ENCODE results near the gene AMELX. TPM values are rescaled to one million over a fixed set of nuclear protein-coding genes. Genes with fewer than 3 reads are reported as not detected.
A peak's percentile ranks its signal among the peaks of the same experiment; 100 is the strongest.

AMELX gene
- total RNA-seq, 1 donor from 2014 or later, result not detected

GRCh38 chrX:11269996-11270395, 23.2 kb upstream of the AMELX start:
- H3K4me3 Mint-ChIP-seq (ENCODE audit: unreplicated experiment), result no peak overlapping the region
- Histone ChIP-seq H3K27ac (ENCODE audit: low read depth, low read length) (no peak overlapping the region), H4K20me1 (ENCODE audit: insufficient read depth, low read length) (no peaks in the 10 kb centered on the region), H3K9me3 (ENCODE audit: insufficient read depth, low read depth, low read length) (no peaks in the 10 kb centered on the region), H3K36me3 (ENCODE audit: insufficient read depth, low read length) (no peaks in the 10 kb centered on the region), H2AFZ (ENCODE audit: low read depth, low read length) (no peak overlapping the region), H3K9ac (ENCODE audit: low read length) (no peak overlapping the region), H3K4me3 (ENCODE audit: insufficient read depth, low read depth, low read length) (no peak overlapping the region), H3K27me3 (ENCODE audit: insufficient read depth, low read length) (no peaks in the 10 kb centered on the region), H3K4me2 (ENCODE audit: low read length) (no peak overlapping the region), H3K4me1 (ENCODE audit: insufficient read depth, low read length) (peaks cover 8% of the 10 kb centered on the region), H3K79me2 (ENCODE audit: insufficient read depth, low read length) (no peaks in the 10 kb centered on the region)
- DNase-seq (ENCODE audit: low read depth) (no peak), FAIRE-seq (no peak)
- H3K27ac Mint-ChIP-seq (ENCODE audit: unreplicated experiment), result no peak overlapping the region
- peaks cover 13% of the 10 kb centered on the region for H3K4me1 Mint-ChIP-seq (ENCODE audit: low read depth, unreplicated experiment)
- H3K27me3 Mint-ChIP-seq (ENCODE audit: low read depth, unreplicated experiment), result no peaks in the 10 kb centered on the region
- H3K36me3 Mint-ChIP-seq (ENCODE audit: low read depth, unreplicated experiment), result no peaks in the 10 kb centered on the region
- H3K9me3 Mint-ChIP-seq (ENCODE audit: unreplicated experiment), result no peaks in the 10 kb centered on the region
- TF ChIP-seq EZH2 (IDR thresholded peaks at IDR 0.05; ENCODE audit: insufficient read depth, low read length) (no peak), CTCF (IDR thresholded peaks at IDR 0.05; ENCODE audit: insufficient read depth, low read depth, low read length) (no peak)

- no peaks in the 10 kb centered on the region for H3K36me3 ChIP-seq (ENCODE audit: insufficient read depth, low read length)
- no peaks in the 10 kb centered on the region for H3K79me2 ChIP-seq (ENCODE audit: insufficient read depth, low read length)
- H2AFZ ChIP-seq (ENCODE audit: low read depth, low read length), result no peak overlapping the region
- H3K27ac Mint-ChIP-seq (ENCODE audit: unreplicated experiment), result no peak overlapping the region
- H3K9me3 ChIP-seq (ENCODE audit: insufficient read depth, low read depth, low read length), result no peaks in the 10 kb centered on the region
- DNase-seq (ENCODE audit: low read depth) (peak; percentile 10), FAIRE-seq (peak; percentile 58)
- H3K9ac ChIP-seq (ENCODE audit: low read length), result no peak overlapping the region
- peak overlapping the region; percentile 19 for H3K4me2 ChIP-seq (ENCODE audit: low read length)
- H3K4me3 ChIP-seq (ENCODE audit: insufficient read depth, low read depth, low read length), result no peak overlapping the region
- no peak for TF ChIP-seq EZH2 (IDR thresholded peaks at IDR 0.05; ENCODE audit: insufficient read depth, low read length)
- no peak for TF ChIP-seq CTCF (IDR thresholded peaks at IDR 0.05; ENCODE audit: insufficient read depth, low read depth, low read length)
- no peaks in the 10 kb centered on the region for H4K20me1 ChIP-seq (ENCODE audit: insufficient read depth, low read length)
- no peak overlapping the region for H3K4me3 Mint-ChIP-seq (ENCODE audit: unreplicated experiment)
- H3K27ac ChIP-seq (ENCODE audit: low read depth, low read length), result no peak overlapping the region
- H3K36me3 Mint-ChIP-seq (ENCODE audit: low read depth, unreplicated experiment), result no peaks in the 10 kb centered on the region
- H3K4me1 ChIP-seq (ENCODE audit: insufficient read depth, low read length), result peaks cover 8% of the 10 kb centered on the region
- no peaks in the 10 kb centered on the region for H3K27me3 Mint-ChIP-seq (ENCODE audit: low read depth, unreplicated experiment)
- H3K9me3 Mint-ChIP-seq (ENCODE audit: unreplicated experiment), result no peaks in the 10 kb centered on the region
- H3K4me1 Mint-ChIP-seq (ENCODE audit: low read depth, unreplicated experiment), result peaks cover 7% of the 10 kb centered on the region
- no peaks in the 10 kb centered on the region for H3K27me3 ChIP-seq (ENCODE audit: insufficient read depth, low read length)
These were observed 20.9 kb upstream of the AMELX start for GRCh38 chrX:11272290-11272689.

GRCh38 chrX:11272863-11273262, 20.4 kb upstream of the AMELX start:
- Mint-ChIP-seq H3K9me3 (ENCODE audit: unreplicated experiment) (no peaks in the 10 kb centered on the region), H3K36me3 (ENCODE audit: low read depth, unreplicated experiment) (no peaks in the 10 kb centered on the region), H3K4me3 (ENCODE audit: unreplicated experiment) (no peak overlapping the region), H3K27ac (ENCODE audit: unreplicated experiment) (no peak overlapping the region), H3K27me3 (ENCODE audit: low read depth, unreplicated experiment) (no peaks in the 10 kb centered on the region), H3K4me1 (ENCODE audit: low read depth, unreplicated experiment) (peaks cover 7% of the 10 kb centered on the region)
- H3K9me3 ChIP-seq (ENCODE audit: insufficient read depth, low read depth, low read length), result no peaks in the 10 kb centered on the region
- no peak for TF ChIP-seq CTCF (IDR thresholded peaks at IDR 0.05; ENCODE audit: insufficient read depth, low read depth, low read length)
- TF ChIP-seq EZH2 (IDR thresholded peaks at IDR 0.05; ENCODE audit: insufficient read depth, low read length), result no peak
- no peak overlapping the region for H3K4me3 ChIP-seq (ENCODE audit: insufficient read depth, low read depth, low read length)
- FAIRE-seq (peak; percentile 55), DNase-seq (ENCODE audit: low read depth) (no peak)
- H4K20me1 ChIP-seq (ENCODE audit: insufficient read depth, low read length), result no peaks in the 10 kb centered on the region
- H3K4me2 ChIP-seq (ENCODE audit: low read length), result no peak overlapping the region
- H3K27ac ChIP-seq (ENCODE audit: low read depth, low read length), result no peak overlapping the region
- H3K9ac ChIP-seq (ENCODE audit: low read length), result no peak overlapping the region
- H3K4me1 ChIP-seq (ENCODE audit: insufficient read depth, low read length), result peaks cover 8% of the 10 kb centered on the region
- H2AFZ ChIP-seq (ENCODE audit: low read depth, low read length), result no peak overlapping the region
- H3K27me3 ChIP-seq (ENCODE audit: insufficient read depth, low read length), result no peaks in the 10 kb centered on the region
- no peaks in the 10 kb centered on the region for H3K79me2 ChIP-seq (ENCODE audit: insufficient read depth, low read length)
- H3K36me3 ChIP-seq (ENCODE audit: insufficient read depth, low read length), result no peaks in the 10 kb centered on the region

All from astrocyte (in vitro differentiated cells and primary cell).